DMS114 treated with DMSO at 0.1 percent for 48 hours (cell line): ENCODE measurements around the gene HSBP1L1.

Source experiments
- DNase-seq: peaks from one replicate; lab custom pipeline; 2025; ENCODE audit not compliant: unreplicated experiment; lab: John Stamatoyannopoulos, UW

The HSBP1L1 gene

DNA sequence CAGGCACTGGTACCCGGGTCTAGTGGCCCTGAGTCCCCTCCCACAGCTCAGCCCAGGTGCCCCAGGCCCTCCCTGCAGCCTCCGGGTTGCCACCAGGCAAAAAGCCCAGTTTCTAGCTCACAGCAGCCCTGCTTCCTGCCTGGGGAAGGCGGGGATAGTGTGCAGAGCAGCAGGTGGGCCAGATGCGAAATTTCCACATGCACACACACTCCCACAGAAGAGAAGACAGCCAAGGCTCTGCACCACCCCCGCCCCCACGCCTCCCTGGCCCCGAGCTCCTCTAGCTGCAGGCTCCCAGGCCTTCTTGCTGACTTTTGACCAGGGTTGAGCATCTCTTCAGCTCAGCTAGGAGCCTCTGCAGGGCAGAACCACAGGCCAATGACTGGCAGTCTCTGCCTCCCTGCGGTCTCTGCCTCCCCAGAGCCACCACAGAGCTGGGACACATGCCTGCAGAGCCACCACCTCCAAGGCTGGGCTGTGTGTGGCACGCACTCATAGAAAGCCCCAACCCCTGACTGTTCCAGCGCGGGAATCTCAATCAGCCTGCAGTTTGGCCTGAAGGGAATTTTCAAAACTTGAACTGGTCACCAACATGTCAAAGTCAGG lies 20.2 kb upstream of the HSBP1L1 start:
- DNase-seq = no peak

DNA sequence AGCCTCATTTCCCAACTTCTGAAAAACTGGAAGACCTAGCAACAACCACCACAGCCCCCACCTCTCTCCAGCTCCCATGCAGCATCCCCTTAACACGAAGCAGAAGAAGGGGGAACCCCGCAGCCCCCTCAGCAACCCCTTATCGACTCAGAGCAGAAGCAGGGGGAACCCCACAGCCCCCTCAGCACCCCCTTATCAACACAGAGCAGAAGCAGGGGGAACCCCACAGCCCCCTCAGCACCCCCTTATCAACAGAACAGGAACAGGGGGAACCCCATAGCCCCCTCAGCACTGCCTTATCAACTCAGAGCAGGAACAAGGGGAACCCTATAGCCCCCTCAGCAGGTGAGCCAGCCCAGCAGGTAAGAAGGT lies 19.7 kb upstream of the HSBP1L1 start:
- no peak for DNase-seq

DNA sequence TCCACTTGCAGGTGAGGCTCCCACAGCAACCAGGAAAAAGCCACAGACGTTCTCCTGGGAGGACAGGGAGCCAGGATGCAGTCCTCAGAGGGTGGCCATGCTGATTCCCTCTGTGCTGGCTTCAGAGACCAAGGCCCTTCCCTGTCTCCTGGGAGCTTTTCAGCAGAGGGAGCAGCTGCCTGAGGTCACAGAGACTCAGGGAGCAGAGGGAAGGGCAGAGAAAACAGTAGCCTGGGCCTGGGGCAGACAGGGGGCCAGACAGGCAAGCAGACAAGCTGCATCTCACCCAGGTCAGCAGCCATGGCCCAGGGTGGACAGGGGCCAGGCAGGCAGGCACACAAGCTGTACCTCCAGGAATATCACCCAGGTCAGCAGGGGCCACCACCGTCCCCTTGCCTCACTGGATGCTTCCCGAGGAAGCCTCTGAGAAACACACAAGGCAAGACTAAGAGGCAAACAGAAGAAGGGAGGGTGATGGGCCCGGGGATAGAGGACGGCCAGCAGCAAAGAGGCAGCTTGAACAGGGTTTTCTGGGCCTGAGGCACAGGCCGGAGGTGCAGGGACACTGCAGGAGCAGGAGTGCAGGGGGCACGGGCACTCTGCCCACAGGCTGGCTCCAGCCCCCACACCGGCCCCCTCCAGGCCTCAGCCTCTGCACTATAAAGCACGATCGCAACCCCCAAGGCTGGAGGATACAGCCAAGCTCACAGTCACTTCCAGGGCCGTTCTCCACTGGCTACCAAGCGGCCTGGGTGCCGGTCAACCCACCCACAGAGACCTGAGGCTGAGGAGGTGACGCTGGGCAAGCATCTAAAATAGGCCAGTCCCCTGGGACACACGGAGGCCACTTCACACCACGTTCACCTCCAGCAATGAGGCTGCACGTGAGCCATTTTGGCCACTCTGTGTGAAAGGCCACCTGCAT lies 19.1 kb upstream of the HSBP1L1 start:
- DNase-seq = no peak

DNA sequence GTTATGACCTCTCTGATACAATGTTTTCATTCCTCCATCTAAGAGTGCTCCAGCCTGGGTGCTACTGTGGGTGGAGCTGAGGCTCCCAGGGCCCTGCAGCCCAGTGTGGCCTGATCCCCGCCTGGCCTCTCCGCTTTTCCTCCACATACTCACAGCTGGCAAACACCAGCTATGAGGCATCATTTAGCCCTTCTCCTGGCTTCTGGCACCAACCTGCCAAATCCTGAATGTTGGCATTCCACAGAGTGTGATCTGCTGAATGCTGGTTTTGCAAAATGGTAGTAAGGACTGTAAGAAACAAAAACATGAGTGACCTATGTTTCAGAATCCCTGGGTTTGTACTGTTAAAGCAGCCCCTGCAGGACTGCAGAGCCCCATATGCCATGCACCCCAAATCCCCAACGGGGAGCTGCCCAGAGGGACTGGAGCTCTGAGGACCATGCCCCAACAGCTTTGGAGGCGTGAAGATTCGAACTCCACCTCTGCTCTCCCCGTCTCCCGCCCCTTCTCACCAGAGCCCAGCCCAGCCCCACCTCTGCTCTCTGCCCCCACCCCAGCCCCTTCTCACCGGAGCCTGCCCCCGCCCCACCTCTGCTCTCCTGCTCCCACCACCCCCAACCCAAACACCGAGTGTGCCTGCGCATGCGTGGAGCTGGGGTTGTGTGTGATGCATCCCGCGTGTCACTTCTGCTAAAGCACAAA lies 17.2 kb upstream of the HSBP1L1 start:
- DNase-seq = no peak

DNA sequence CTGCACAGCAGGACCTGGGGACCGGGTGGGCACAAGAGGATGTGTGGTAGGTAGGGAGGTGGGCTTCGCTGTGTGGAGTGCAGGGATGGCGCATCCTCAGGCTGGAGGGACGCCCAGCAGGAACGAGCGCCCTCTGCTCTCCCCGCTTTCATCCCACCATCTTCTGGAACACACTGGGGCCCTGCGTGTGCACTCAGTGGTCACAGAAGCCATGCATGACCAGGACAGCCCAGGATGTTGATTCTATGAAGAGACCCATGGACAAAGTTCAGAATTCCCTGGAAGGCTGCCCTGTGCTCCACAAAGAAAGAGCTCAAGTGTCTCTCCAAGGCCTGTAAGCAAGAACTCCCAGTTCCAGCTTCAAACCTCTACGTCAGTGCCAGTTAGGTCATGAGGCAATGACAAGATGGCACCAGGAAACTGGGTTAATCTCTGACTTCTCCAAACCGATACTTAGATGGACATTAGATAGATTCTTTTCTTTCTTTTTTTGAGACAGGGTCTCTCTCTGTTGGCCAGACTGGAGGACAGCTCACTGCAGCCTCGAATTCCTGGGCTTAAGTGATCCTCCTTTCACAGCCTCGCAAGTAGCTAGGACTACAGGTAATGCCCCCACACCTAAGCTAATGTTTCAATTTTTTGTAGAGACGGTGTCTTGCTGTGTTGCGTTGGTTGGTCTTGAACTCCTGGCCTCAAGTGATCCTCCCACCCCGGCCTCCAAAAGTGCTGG lies 16.4 kb upstream of the HSBP1L1 start:
- no peak for DNase-seq

DNA sequence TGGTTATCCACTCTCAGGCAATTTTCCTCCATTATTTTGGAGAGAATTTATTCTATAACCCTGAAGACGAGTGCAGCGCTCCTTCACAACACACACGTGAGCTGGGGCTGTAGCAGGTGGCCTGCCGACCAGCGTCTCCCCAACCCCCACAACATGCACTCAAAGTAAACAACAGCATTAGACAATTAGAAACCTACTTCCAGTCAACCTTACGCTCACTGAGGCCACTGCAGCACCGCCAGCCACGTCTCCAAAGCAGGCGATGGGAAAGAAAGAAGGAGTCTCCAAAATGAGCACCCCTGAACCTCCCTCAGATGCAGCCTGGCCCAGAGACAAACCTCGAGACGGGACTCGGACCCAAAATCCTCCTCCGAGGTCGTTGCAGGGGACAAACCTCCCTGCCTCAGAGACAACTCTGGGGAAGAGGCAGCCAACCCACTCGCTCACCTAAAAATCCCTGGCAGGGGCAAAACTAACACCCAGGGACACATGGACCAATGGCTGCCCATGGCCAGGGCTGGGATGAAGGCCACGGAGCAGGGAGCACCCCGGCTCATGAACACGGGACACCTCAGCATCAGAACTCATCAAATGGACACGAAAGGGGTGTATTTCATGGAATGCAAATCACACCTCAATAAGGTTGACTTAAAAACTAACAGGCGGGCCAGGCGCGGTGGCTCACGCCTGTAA lies 15.6 kb upstream of the HSBP1L1 start:
- no peak for DNase-seq

GRCh38 chr18:79949697-79950487 lies 14.6 kb upstream of the HSBP1L1 start:
- DNase-seq = no peak

GRCh38 chr18:79950515-79951341 lies 13.7 kb upstream of the HSBP1L1 start:
- DNase-seq = no peak

GRCh38 chr18:79951545-79952455 lies 12.6 kb upstream of the HSBP1L1 start, which contains the start of gene SLC66A2:
SLC66A2 (minus strand) TSS chr18:79951653; CDS start chr18:79950926, 727 bp downstream.
- DNase-seq = peak; percentile 9

DNA sequence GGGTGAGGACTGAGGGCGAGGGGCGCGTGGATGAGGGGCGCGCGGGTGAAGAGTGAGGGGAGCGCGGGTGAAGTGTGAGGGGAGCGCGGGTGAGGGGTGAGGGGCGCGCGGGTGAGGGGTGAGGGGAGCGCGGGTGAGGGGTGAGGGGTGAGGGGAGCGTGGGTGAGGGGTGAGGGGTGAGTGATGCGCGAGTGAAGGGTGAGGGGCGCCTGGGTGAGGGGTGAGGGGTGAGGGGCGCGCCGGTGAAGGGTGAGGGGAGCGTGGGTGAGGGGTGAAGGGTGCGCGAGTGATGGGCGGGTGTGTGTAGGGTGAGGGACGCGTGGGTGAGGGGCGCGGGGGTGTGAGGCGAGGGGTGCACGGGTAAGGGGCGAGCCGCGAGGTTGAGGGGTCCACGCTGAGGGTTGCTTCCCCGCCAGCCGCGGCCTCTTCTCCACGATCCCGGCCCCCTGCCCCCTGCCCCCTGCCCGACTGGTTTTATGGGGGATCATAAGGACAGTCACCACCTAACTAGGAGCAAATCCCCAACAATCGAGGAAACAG lies 11.9 kb upstream of the HSBP1L1 start:
- no peak for DNase-seq

DNA sequence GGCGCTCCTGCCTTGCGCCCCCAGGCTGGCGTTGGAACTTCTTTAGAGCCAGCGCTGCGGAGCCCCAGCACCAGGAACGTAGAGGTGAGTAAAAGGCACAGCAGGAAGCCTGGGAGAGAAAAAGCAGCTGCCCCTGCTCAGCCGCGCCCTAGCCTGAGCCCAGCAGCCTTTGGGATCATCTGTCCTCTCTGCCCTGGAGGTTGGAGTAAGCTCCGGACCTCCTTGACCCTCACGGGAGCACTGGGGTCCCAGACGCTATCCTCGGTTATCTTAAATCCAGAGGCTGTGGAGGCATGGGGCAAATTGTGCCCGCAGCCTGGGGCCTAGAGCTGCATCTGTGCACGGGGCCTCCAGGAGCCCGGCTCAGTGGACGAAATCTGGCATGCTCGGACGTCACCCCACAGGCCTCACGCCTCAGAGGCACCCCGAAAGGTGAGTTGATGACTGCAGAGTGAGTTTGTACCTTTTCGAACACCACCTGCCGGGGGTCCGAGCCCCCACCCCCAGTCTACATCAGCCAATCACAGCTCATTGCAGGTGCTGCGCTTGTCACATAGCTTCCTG lies 11.4 kb upstream of the HSBP1L1 start:
- no peak for DNase-seq

- DNase-seq = no peak
These were observed 10.3 kb upstream of the HSBP1L1 start for GRCh38 chr18:79953971-79954651.

GRCh38 chr18:79954791-79955190 lies 9.7 kb upstream of the HSBP1L1 start:
- DNase-seq = no peak

DNA sequence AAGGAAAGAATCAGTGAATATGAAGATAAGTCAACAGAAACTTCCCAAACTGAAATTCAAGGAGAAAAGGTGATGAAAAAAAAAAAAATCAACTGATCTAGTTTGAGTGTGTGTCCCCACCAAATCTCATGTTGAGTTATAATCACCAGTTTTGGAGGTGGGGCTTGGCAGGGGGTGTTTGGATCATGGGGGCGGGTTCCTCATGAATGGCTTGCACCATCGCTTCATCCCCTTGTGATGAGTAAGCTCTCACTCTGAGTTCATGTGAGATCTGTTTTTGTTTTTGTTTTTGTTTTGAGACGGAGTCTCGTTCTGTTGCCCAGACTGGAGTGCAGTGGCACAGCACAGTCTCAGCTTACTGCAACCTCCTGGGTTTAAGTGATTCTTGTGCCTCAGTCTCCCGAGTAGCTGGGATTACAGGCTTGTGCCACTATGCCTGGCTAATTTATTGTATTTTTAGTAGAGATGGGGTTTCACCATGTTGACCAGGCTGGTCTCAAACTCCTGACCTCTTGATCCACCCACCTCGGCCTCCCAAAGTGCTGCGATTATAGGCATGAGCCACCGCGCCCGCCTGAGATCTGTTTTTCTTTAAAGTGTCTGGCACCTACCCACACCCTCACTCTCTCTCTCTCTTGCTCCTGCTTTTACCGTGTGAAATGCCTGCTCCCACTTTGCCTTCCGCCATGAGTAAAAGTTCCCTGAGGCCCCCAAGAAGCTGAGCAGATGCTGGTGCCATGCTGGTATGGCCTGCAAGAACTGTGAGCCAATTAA lies 9.0 kb upstream of the HSBP1L1 start:
- DNase-seq = no peak

- DNase-seq = no peak
These were observed 8.2 kb upstream of the HSBP1L1 start for GRCh38 chr18:79956276-79956675.

DNA sequence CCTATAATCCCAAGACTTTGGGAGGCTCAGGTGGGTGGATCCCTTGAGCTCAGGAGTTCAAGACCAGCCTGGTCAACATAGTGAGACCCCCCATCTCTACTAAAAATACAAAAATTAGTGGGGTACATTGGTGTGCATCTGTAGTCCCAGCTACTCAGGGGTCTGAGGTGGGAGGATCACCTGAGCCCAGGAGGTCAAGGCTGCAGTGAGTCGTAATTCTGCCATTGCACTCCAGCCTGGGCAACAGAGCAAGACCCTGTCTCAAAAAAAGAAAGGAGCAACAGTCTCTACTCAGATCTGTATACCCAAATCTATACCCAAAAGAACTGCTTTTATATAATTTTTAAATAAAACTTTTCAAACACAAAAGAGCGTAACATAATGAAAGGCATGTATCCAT lies 5.5 kb upstream of the HSBP1L1 start:
- DNase-seq = no peak
